Astrocyte (in vitro differentiated cells and primary cell): ENCODE results near the gene CLCN1.

Experiments
- EZH2 ChIP-seq: IDR thresholded peaks from 2 replicates; pipeline ENCODE4 v1.6.1; 2012; ENCODE audit warnings: mild to moderate bottlenecking, low read length, inconsistent platforms; ENCODE audit not compliant: insufficient read depth
- TF ChIP-seq, protein P1 (sequence below): IDR thresholded peaks from 2 replicates; pipeline ENCODE4 v1.5.1; 2011; ENCODE audit warnings: low read depth, mild to moderate bottlenecking, inconsistent platforms, low read length, moderate library complexity; ENCODE audit not compliant: insufficient read depth

DNA sequence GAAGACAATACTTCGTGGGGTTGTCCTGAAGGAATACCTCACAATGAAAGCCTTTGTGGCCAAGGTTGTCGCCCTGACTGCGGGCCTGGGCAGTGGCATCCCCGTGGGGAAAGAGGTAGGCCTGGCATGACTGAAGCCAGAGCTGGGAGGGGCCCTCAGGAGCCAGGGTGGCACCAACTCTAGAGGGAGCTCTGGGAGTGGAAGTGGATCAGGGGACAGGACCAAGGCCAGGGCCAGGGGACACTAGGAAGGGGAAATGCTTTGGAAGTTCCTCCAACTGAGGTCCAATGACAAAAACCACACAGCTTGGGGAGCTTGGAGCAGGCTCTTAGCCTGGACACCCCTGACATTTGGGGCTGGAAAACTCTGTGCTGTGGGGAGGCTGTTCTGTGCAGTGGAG, 5.8 kb downstream of the CLCN1 start:
- TF ChIP-seq, protein P1, sequence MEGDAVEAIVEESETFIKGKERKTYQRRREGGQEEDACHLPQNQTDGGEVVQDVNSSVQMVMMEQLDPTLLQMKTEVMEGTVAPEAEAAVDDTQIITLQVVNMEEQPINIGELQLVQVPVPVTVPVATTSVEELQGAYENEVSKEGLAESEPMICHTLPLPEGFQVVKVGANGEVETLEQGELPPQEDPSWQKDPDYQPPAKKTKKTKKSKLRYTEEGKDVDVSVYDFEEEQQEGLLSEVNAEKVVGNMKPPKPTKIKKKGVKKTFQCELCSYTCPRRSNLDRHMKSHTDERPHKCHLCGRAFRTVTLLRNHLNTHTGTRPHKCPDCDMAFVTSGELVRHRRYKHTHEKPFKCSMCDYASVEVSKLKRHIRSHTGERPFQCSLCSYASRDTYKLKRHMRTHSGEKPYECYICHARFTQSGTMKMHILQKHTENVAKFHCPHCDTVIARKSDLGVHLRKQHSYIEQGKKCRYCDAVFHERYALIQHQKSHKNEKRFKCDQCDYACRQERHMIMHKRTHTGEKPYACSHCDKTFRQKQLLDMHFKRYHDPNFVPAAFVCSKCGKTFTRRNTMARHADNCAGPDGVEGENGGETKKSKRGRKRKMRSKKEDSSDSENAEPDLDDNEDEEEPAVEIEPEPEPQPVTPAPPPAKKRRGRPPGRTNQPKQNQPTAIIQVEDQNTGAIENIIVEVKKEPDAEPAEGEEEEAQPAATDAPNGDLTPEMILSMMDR, result no peak
- no peak for TF ChIP-seq EZH2
